Raji (cell line): Measurements from ENCODE around the gene PTPRE.

Experiments
- POLR2A ChIP-seq: IDR thresholded peaks from 2 replicates; pipeline ENCODE4 v1.6.1; 2011; ENCODE audit warnings: low read depth, low read length, control low read depth; ENCODE audit not compliant: insufficient read depth

The PTPRE gene

GRCh38 chr10:127892743-127893142 lies 14.2 kb upstream of the PTPRE start, which contains the start of gene CLRN3:
TSS of gene CLRN3 (minus strand) at chr10:127892941. CDS start at chr10:127892784, 157 bp downstream.
- TF ChIP-seq POLR2A, result no peak

GRCh38 chr10:127894146-127894545 lies 12.8 kb upstream of the PTPRE start:
- TF ChIP-seq POLR2A, result no peak

- TF ChIP-seq POLR2A, result no peak
Observed at GRCh38 chr10:127896590-127896989, 10.3 kb upstream of the PTPRE start.

- no peak for TF ChIP-seq POLR2A
Observed at GRCh38 chr10:127897177-127897576, 9.7 kb upstream of the PTPRE start.

GRCh38 chr10:127899766-127900387 lies 7.0 kb upstream of the PTPRE start:
- no peak for TF ChIP-seq POLR2A

- TF ChIP-seq POLR2A, result no peak
Observed at GRCh38 chr10:127903789-127904188, 3.1 kb upstream of the PTPRE start.

- TF ChIP-seq POLR2A, result no peak
Observed at GRCh38 chr10:127904311-127905000, 2.4 kb upstream of the PTPRE start.

- TF ChIP-seq POLR2A, result no peak
Observed at GRCh38 chr10:127905001-127905847, 1.7 kb upstream of the PTPRE start.

- no peak for TF ChIP-seq POLR2A
Observed at GRCh38 chr10:127905848-127906261, 1.0 kb upstream of the PTPRE start.

GRCh38 chr10:127907411-127908105 lies 655 bp downstream of the PTPRE start:
- no peak for TF ChIP-seq POLR2A

GRCh38 chr10:127908106-127908958 lies 1.4 kb downstream of the PTPRE start:
- TF ChIP-seq POLR2A, result no peak

GRCh38 chr10:127908959-127909267 lies 2.0 kb downstream of the PTPRE start:
- no peak for TF ChIP-seq POLR2A

- no peak for TF ChIP-seq POLR2A
Observed at GRCh38 chr10:127909716-127910463, 3.0 kb downstream of the PTPRE start.

GRCh38 chr10:127910464-127910770 lies 3.5 kb downstream of the PTPRE start:
- TF ChIP-seq POLR2A, result no peak
